RWPE2 (cell line): ENCODE data around the gene KNCN.

Source experiments
- ATAC-seq: fragments of 200-7000 bp; cut with Tn5 transposase; 3 replicates; pipeline ENCODE4 v1.9.1; 2021; ENCODE audit warnings: low read depth
- DNase-seq: peaks from one replicate; pipeline ENCODE4 v3.0.0-alpha.2; 2020; ENCODE audit warnings: low spot score
- H3K27ac ChIP-seq: fragments of 450-650 bp; 2 replicates; pipeline ENCODE4 v1.5.1; 2017; ENCODE audit warnings: mild to moderate bottlenecking; ENCODE audit not compliant: poor library complexity, severe bottlenecking
- H3K27me3 ChIP-seq: fragments of 250-450 bp; sonication (Bioruptor Pico); 2 replicates; pipeline ENCODE4 v1.5.1; 2021; ENCODE audit warnings: mild to moderate bottlenecking, moderate library complexity; ENCODE audit not compliant: insufficient read depth, poor library complexity, severe bottlenecking
- H3K36me3 ChIP-seq: fragments of 250-450 bp; sonication (Bioruptor Pico); 2 replicates; pipeline ENCODE4 v1.5.1; 2020; ENCODE audit warnings: low read depth, mild to moderate bottlenecking, moderate library complexity
- H3K4me1 ChIP-seq: fragments of 250-450 bp; sonication (Bioruptor Pico); 2 replicates; pipeline ENCODE4 v1.5.1; 2021; ENCODE audit warnings: mild to moderate bottlenecking, moderate library complexity; ENCODE audit not compliant: insufficient read depth, poor library complexity, severe bottlenecking
- H3K4me3 ChIP-seq: fragments of 250-450 bp; sonication (Bioruptor Pico); 2 replicates; pipeline ENCODE4 v1.5.1; 2021; ENCODE audit warnings: mild to moderate bottlenecking, moderate library complexity; ENCODE audit not compliant: severe bottlenecking
- H3K9me3 ChIP-seq: fragments of 250-450 bp; sonication (Bioruptor Pico); 2 replicates; pipeline ENCODE4 v1.5.1; 2021; ENCODE audit warnings: mild to moderate bottlenecking, moderate library complexity; ENCODE audit not compliant: severe bottlenecking
- CTCF ChIP-seq: fragments of 450-650 bp; IDR thresholded peaks from one replicate; pipeline ENCODE4 v1.5.1; 2017; ENCODE audit warnings: mild to moderate bottlenecking, moderate library complexity; ENCODE audit not compliant: poor library complexity, severe bottlenecking

Gene KNCN

DNA sequence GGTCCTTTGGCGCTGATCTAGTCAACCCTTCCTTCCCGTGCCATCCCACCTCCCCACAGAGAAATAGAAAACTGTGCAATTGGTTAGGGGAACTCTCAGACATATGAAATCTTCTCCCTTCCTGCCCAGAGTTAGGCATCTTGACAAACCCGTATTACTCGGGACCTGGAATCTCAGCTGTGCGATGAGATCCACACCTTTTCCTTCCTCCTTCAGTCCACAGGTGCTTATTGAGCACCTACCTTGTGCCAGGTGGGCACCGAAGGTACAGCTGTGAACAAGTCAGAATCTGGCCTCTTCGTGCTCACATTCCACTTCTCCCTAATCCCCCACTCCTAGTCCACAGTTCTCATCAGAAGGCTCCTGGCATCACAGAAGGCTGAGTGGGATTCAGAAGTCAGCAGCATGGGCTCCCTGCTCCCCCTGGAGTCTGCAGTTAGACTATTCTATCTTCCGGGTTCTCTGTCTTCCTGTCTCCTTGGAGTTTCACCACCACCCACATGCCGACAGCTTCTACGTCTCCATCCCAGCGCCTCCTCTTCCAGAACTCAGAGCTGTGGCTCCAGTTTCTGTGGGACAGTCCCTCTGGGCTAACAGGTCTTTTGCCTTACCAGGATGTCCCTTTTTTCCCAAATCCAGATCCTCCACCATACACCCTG, 23.0 kb downstream of the KNCN start:
- H3K27ac ChIP-seq: no peak overlapping the region
- no peak overlapping the region for H3K4me3 ChIP-seq
- no peak for ATAC-seq
- no peak for DNase-seq
- no peaks in the 10 kb centered on the region for H3K4me1 ChIP-seq
- H3K36me3 ChIP-seq: no peaks in the 10 kb centered on the region
- H3K27me3 ChIP-seq: no peaks in the 10 kb centered on the region
- H3K9me3 ChIP-seq: no peaks in the 10 kb centered on the region
- TF ChIP-seq CTCF: peak; percentile 71

DNA sequence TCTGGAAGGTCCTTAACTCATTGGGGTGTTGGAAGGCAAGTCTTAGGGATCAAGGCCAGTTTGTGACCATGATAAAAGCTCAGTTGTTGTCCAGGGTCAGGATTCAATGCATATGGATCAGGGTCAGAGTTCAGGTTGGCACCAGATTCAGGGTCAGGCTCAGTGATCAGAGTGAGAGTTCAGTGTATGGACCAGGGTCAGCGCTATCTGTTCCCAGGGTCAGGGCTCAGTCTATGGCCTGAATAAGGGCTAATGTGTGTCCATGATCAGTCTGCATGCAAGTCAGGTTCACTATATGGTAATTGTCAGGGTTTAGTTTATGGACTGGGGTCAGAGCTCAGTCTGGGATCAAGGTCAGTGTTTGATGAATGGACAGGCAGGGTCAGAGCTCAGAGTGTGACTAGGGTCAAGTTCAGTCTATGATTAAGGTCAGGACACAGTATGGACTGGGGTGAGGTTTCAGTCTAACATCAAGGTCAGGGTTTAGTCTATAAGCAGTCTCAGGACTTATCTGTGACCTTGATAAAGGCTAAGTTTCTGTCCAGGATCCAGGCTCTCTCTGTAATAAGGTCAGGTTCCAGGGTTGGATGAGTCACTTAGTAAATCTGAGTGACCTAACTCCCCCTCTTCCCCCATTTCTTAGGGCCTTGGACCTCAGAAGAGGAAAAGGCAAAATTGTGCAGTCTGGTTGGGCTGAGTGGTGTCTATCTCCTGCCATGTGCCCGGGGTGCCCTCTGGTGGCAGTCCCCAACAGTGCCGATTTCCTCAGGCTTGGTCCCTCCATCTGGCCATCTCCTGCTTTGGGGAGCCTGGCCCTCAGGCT, 23.8 kb downstream of the KNCN start:
- H3K27ac ChIP-seq: no peak overlapping the region
- ATAC-seq: peak; percentile 75

DNA sequence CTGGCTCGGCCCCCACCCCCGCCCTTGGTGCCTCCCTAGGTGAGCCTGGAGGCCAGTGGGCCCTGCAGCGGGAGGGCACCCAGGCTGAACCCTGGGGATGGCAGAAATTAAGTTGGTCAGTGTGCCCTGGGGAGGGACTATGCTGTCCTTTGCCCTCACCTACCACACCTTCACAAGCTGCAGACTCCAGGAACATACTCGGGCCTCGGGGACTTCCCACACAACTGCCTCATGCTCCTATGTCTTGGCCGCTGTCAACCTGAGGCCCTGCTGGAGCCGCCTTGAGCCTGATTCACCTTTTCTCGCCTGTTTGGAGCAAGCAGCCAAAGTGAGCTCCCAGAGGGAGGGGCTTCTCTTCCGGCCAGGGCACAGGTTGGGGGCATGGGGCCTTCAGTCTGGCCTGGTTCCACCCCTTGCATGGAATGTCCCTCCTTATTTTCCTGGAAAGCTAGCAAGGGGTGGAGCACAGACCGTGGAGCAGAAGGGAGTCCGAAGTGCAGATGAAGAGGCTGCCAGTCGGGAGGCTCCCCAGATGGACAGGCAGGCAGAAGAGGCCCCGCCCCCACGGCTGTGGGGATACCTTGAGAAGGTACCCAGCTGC, 24.7 kb downstream of the KNCN start:
- ATAC-seq (no peak), DNase-seq (no peak)
- no peak for TF ChIP-seq CTCF
- no peaks in the 10 kb centered on the region for H3K27me3 ChIP-seq
- no peaks in the 10 kb centered on the region for H3K36me3 ChIP-seq
- H3K4me1 ChIP-seq: peaks cover 8% of the 10 kb centered on the region
- H3K9me3 ChIP-seq: no peaks in the 10 kb centered on the region
- H3K4me3 ChIP-seq: no peak overlapping the region
- H3K27ac ChIP-seq: no peak overlapping the region

More for the DNA sequence above, 23.8 kb downstream of the KNCN start:
- DNase-seq: no peak
- Histone ChIP-seq H3K4me1 (peaks cover 4% of the 10 kb centered on the region), H3K4me3 (no peak overlapping the region), H3K27me3 (no peaks in the 10 kb centered on the region), H3K36me3 (no peaks in the 10 kb centered on the region), H3K9me3 (no peaks in the 10 kb centered on the region)
- peak; percentile 92 for TF ChIP-seq CTCF

DNA sequence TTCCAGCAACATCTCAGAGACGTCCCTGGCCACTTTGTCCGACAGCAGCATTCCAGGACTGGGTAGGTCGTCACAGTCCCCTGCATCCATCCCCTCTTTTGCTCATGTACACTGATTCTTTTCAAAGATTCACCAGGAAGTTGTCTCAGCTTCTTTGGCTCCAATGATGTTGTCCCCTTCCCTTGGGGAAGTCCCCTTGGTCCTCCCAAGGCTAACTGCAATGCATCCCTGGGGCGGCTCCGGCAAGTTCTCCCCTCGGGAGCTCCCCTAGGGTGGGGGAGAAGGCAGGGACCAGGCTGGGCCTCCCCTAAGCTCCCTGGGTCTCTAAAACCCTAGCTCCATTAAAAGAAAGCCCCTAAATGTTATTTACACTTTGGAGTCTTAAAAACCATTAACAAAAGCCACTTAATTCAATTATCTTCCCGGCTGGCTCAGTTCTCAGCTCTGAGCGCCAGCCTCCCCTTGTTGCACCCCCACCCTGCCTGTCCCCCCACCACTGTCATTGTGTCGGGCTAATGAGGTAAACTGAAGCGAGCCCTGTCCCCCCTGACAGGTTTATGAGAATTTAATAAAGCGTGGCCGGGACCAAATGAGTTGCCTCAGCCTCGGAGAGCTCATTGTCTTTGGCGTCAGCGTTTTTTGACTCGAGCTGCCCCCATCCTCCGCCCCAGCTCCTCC, 25.3 kb downstream of the KNCN start:
- TF ChIP-seq CTCF: no peak
- Histone ChIP-seq H3K27ac (no peak overlapping the region), H3K36me3 (no peaks in the 10 kb centered on the region), H3K4me3 (no peak overlapping the region), H3K4me1 (peaks cover 8% of the 10 kb centered on the region), H3K27me3 (no peaks in the 10 kb centered on the region), H3K9me3 (no peaks in the 10 kb centered on the region)
- ATAC-seq (no peak), DNase-seq (no peak)
